Transverse colon (tissue), 4 donors: ENCODE measurements around the gene NME4. TPM values are rescaled to one million over a fixed set of nuclear protein-coding genes. Genes with fewer than 3 reads are reported as not detected.

ENCODE experiments used
- DNase-seq: peaks from one replicate; pipeline ENCODE4 v3.0.0-alpha.2; 2019
- H3K27ac ChIP-seq, 4 donors: fragments of 200-600 bp; sonication (generic); 2 replicates each; pipeline ENCODE4 v1.5.1; 2016 to 2018; ENCODE audit warnings: inconsistent platforms in 4 of 4
- H3K27me3 ChIP-seq: fragments of 200-600 bp; sonication (generic); 2 replicates; pipeline ENCODE4 v1.5.1; 2017; ENCODE audit warnings: inconsistent platforms
- H3K36me3 ChIP-seq, 4 donors: fragments of 200-600 bp; sonication (generic); 2 replicates each; pipeline ENCODE4 v1.5.1; 2017 to 2019; ENCODE audit warnings: inconsistent platforms in 4 of 4
- H3K4me1 ChIP-seq, 4 donors: fragments of 200-600 bp; sonication (generic); 2 replicates each; pipeline ENCODE4 v1.5.1; 2017 to 2020; ENCODE audit warnings: inconsistent platforms in 4 of 4
- H3K4me3 ChIP-seq, 4 donors: fragments of 200-600 bp; sonication (generic); 1 replicate in 1 of 4; 2 replicates in 3 of 4; pipeline versions ENCODE4 v1.5.1 to v1.6.1; 2017 to 2019; ENCODE audit warnings: inconsistent platforms in 4 of 4
- H3K9me3 ChIP-seq, 2 donors: fragments of 200-600 bp; sonication (generic); 2 replicates each; pipeline ENCODE4 v1.5.1; 2017 to 2019; ENCODE audit warnings: inconsistent platforms in 2 of 2
- EP300 ChIP-seq: sonication (generic); formaldehyde crosslinking; IDR thresholded peaks from one replicate; pipeline ENCODE4 v1.6.1; 2017; ENCODE audit warnings: antibody characterized with exemption, low read depth
- POLR2A ChIP-seq: fragments of 450-650 bp; IDR thresholded peaks from one replicate; pipeline ENCODE4 v1.6.1; 2016; ENCODE audit warnings: antibody characterized with exemption, mild to moderate bottlenecking, moderate library complexity
- POLR2AphosphoS5 ChIP-seq, 3 donors: sonication (generic); formaldehyde crosslinking; IDR thresholded peaks; one replicate each; pipeline ENCODE4 v1.6.1; 2016; ENCODE audit warnings: antibody characterized with exemption in 3 of 3
- WGBS, 2 donors: methylation state at CpG; one replicate each; pipeline ENCODE4 v1.1.5; 2018; ENCODE audit warnings: low coverage in 1 of 2; 5-methylcytosine and 5-hydroxymethylcytosine counted together
- in situ Hi-C, 4 donors: fragments of 200-750 bp; cut with MboI; loops; one replicate each; pipeline versions ENCODE4 v1.15.0 to v1.15.1; 2017; ENCODE audit warnings: low sequenced_read_pairs in 3 of 4, low pct_ligation_motif_present in 1 of 4, low pct_unique_long_range_greater_than_20kb in 1 of 4
- intact Hi-C: fragments of 100-400 bp; cut with DNase I; formaldehyde crosslinking; loops from one replicate; pipeline ENCODE4 v1.15.1; 2023; ENCODE audit warnings: low total_unique reads
- total RNA-seq, 4 donors: library from RNA; depleted of rRNA; stranded (reverse); fragments of >200 nt; gene quantifications; one replicate each; pipeline ENCODE4 v1.1.0, GENCODE V29; 2016
- TF ChIP-seq, protein P1 (sequence below), 5 experiments: fragments of 200-600 bp in 3 of 5; fragments of 450-650 bp in 2 of 5; sonication (generic) in 3 of 5; IDR thresholded peaks; 1 replicate in 2 of 5; 2 replicates in 3 of 5; pipeline ENCODE4 v1.5.1; 2016 to 2017; ENCODE audit warnings: antibody characterized with exemption in 5 of 5, inconsistent platforms in 3 of 5, mild to moderate bottlenecking in 2 of 5, moderate library complexity in 1 of 5

The NME4 gene
- total RNA-seq, 4 donors from 2014 or later: 37.5 to 82.3 (median 58.1) TPM

DNA sequence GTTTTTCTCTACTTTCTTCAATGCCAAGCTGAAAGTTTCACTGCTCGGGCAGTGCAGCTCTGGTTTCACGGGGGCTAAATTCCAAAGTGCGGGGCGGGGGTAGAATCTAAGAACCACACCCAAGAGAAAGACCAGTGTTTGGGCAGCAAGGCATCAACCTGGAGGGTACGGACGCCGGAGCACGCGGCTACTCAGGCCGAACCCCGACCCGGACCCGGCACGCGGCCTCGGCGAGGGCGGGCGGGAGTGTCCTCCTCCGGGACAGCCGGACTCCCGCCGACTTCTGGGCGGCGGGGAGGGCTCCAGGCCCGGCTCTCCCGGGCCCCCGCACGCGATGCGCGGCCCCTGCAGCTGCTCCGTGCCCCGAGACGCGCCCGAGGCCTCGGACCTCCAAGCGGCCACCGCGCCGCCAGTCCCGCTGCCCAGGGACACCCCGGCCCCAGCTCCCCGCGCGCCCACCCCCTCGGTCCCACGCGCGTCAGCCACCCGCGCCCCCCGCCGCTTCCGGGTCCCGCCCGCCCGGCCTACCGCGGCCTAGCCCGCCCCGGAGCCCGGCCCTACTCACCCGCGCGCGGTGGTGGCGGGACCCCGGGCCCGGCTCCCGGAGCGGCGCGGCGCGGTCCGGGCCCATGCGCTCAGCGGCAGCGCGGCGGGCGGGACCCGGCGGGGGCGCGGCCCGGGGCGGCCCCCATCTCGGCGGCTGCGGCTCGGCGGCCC is 45.0 kb upstream of the NME4 start:
- H3K9me3 ChIP-seq: no peaks in the 10 kb centered on the region
- intact Hi-C loops (loop anchor here (10.0 kb wide), 1 partner anchor 107 kb away; no protein-coding TSS in a partner anchor), in situ Hi-C loops (no loop called here)
- TF ChIP-seq EP300 (no peak), POLR2AphosphoS5 (IDR thresholded peaks at IDR 0.05) (peak in 1 of 3 donors; percentile 32), POLR2A (no peak)
- TF ChIP-seq, protein P1, sequence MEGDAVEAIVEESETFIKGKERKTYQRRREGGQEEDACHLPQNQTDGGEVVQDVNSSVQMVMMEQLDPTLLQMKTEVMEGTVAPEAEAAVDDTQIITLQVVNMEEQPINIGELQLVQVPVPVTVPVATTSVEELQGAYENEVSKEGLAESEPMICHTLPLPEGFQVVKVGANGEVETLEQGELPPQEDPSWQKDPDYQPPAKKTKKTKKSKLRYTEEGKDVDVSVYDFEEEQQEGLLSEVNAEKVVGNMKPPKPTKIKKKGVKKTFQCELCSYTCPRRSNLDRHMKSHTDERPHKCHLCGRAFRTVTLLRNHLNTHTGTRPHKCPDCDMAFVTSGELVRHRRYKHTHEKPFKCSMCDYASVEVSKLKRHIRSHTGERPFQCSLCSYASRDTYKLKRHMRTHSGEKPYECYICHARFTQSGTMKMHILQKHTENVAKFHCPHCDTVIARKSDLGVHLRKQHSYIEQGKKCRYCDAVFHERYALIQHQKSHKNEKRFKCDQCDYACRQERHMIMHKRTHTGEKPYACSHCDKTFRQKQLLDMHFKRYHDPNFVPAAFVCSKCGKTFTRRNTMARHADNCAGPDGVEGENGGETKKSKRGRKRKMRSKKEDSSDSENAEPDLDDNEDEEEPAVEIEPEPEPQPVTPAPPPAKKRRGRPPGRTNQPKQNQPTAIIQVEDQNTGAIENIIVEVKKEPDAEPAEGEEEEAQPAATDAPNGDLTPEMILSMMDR (IDR thresholded peaks at IDR 0.05): no peak
- no peaks in the 10 kb centered on the region for H3K36me3 ChIP-seq
- H3K27me3 ChIP-seq: no peaks in the 10 kb centered on the region
- H3K27ac ChIP-seq: peak overlapping the region; percentile 78 to 91 (median 85)
- 0% methylated on average over 51 of the region's 95 CpGs; no CpG with 5 or more reads in 1 of the 2 donors for WGBS, 2 donors
- peak overlapping the region; percentile 65 to 94 (median 80) for H3K4me3 ChIP-seq
- H3K4me1 ChIP-seq: peaks cover 0 to 26% (median 22%) of the 10 kb centered on the region in 4 donors
- DNase-seq: peak; percentile 46

DNA sequence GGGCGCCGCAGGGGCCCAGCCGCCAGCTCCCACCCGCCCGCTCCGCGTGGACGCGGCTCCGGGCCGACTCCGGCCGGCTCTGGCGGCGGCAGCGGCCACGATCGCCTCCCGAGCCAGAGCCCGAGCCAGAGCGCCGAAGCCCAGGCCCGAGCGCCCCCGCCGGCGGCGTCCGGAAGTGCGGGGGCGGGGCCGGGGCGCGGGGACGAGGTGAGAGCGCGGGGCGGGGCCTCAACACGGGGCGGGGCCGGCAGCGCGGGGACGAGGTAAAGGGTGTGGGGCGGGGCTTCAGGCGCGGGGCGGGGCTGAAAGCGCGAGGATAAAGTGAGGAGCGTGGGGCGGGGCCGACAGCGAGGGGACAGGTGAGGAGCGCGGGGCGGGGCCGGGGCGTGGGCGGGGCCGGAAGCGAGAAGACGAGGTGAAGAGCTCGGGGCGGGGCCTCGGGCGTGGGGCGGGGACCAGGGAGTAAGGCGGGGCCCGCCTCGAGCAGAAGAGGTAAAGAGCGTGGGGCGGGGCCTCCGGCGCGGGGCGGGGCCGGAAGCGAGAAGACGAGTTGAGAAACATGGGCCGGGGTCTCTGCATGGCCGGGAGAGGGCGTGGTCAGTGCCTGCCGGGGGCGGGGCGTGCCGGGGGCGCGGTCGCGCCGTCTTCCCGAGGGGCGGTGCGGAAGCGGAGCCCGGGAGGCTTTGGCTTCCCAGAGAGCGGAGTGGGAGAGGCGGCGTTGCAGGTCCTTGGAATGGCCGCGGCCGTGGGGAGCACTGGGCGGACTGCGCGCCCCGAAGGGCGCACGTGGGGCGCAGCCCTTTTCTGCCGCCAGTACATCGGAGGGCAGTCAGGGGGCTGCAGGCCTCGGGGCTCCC is 44.2 kb upstream of the NME4 start, which contains the start of gene AXIN1:
AXIN1 (minus strand) TSS at position 177 of the 857 bp plus-strand sequence. CDS start 5,698 bp downstream, outside the sequence.
- intact Hi-C loops (loop anchor here (10.0 kb wide), 1 partner anchor 108 kb away; no protein-coding TSS in a partner anchor), in situ Hi-C loops (no loop called here)
- DNase-seq: peak; percentile 100
- TF ChIP-seq POLR2A: peak; percentile 85
- TF ChIP-seq, protein P1 (IDR thresholded peaks at IDR 0.05): peak in 3 of 5 experiments; percentile 47 to 62 (median 56)
- no peak for TF ChIP-seq EP300
- TF ChIP-seq POLR2AphosphoS5 (IDR thresholded peaks at IDR 0.05): peak; percentile 60 to 76 (median 73)
- Histone ChIP-seq H3K36me3 (no peaks in the 10 kb centered on the region), H3K27ac (peak within 1 kb of the TSS; percentile 80 to 91 (median 85)), H3K4me1 (peaks cover 0 to 26% (median 22%) of the 10 kb centered on the region in 4 donors), H3K9me3 (no peaks in the 10 kb centered on the region), H3K27me3 (no peaks in the 10 kb centered on the region), H3K4me3 (peak within 1 kb of the TSS; percentile 65 to 94 (median 80))
- 0 to 2% methylated on average over 18 to 56 of the region's 113 CpGs for WGBS, 2 donors

DNA sequence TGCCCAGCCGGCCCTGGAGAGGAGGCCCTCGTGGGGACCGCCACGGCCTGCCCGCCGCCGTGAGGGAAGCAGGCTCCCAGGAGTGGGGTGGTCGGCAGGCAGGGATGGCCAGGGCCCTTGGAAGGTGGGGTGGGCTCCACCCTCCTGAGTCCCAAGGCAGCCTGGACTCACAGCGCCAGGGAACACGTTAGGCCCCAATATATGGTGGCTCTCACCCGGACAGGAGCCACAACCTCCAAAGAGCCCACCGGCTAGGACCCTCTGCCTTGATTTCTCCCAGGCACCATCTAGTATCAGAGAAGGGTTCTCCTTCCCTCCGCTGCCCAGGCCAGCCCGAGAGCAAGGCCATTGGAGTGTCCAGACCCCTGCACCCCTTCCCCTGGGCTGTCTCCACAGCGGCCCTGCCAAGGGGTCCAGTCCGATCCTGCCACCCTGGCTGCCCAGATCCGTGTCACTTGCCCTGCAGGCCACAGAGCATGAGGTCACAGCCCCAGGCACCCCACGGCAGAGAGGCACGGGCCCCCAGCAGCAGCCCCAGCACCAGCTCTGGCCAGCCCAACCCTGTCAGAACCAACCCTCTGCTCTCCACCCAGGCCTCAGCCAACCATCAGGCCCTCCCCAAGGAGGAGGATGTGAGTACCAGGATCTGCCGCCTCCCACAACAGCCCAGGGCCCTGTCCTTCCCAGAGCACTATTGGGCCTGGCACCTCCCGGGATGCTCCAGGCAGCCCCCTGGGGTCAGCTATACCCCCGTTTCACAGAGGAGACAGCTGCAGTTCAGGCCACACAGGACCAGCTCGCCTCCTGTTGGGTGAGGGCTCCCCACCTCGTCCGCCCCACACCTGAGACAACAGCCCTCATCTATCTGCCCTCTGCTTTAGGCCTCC is 43.4 kb upstream of the NME4 start:
- Histone ChIP-seq H3K4me1 (peaks cover 0 to 26% (median 22%) of the 10 kb centered on the region in 4 donors), H3K27ac (peak overlapping the region; percentile 80 to 91 (median 85)), H3K27me3 (no peaks in the 10 kb centered on the region), H3K9me3 (no peaks in the 10 kb centered on the region), H3K36me3 (no peaks in the 10 kb centered on the region), H3K4me3 (peak overlapping the region; percentile 2 to 87 (median 43))
- TF ChIP-seq EP300 (no peak), POLR2AphosphoS5 (IDR thresholded peaks at IDR 0.05) (no peak), POLR2A (no peak)
- TF ChIP-seq, protein P1 (IDR thresholded peaks at IDR 0.05): no peak
- 64% methylated on average over 20 of the region's 25 CpGs; no CpG with 5 or more reads in 1 of the 2 donors for WGBS, 2 donors
- no peak for DNase-seq
- in situ Hi-C loops: no loop called here
- intact Hi-C loops: loop anchor here (10.0 kb wide), 1 partner anchor 109 kb away; no protein-coding TSS in a partner anchor
